ENCODE data around the gene TMEM235. TPM values are rescaled to one million over a fixed set of nuclear protein-coding genes. Genes with fewer than 3 reads are reported as not detected.

Gene TMEM235
- total and polyA plus RNA-seq, 11 donors: not detected

GRCh38 chr17:78208486-78208885 is 22.9 kb upstream of the TMEM235 start:
- Histone ChIP-seq H3K4me3 (no peak overlapping the region), H3K9me3 (no peaks in the 10 kb centered on the region), H3K27ac (no peak overlapping the region), H3K27me3 (no peaks in the 10 kb centered on the region), H3K4me1 (peaks cover 0 to 5% (median 0%) of the 10 kb centered on the region in 12 donors), H3K36me3 (peaks cover 0 to 22% (median 0%) of the 10 kb centered on the region in 9 donors)
- no peak for DNase-seq
- ATAC-seq: no peak
- intact Hi-C loops (cut with DNase I): no loop called here
- no peak for TF ChIP-seq CTCF (IDR thresholded peaks at IDR 0.05)
- WGBS, 4 donors: 74 to 90% (median 85%) methylated on average over 3 of the region's 3 CpGs

GRCh38 chr17:78210111-78210510 is 21.3 kb upstream of the TMEM235 start:
- TF ChIP-seq POLR2A (IDR thresholded peaks at IDR 0.05) (no peak), CTCF (IDR thresholded peaks at IDR 0.05) (no peak)
- 77 to 83% (median 81%) methylated on average over 10 of the region's 10 CpGs for WGBS, 4 donors
- H3K4me3 ChIP-seq: no peak overlapping the region
- no peaks in the 10 kb centered on the region for H3K9me3 ChIP-seq
- H3K36me3 ChIP-seq: peaks cover 0 to 11% (median 0%) of the 10 kb centered on the region in 9 donors
- no peak for DNase-seq
- no peak overlapping the region for H3K27ac ChIP-seq
- peaks cover 0 to 12% (median 6%) of the 10 kb centered on the region in 12 donors for H3K4me1 ChIP-seq
- intact Hi-C loops (cut with DNase I): loop anchor here in 1 of 10 donors (10.0 kb wide), 1 partner anchor 55 kb away; no protein-coding TSS in a partner anchor
- H3K27me3 ChIP-seq: no peaks in the 10 kb centered on the region
- no peak for ATAC-seq

GRCh38 chr17:78211032-78211431 is 20.4 kb upstream of the TMEM235 start:
- DNase-seq: no peak

More at GRCh38 chr17:78211032-78211431, 20.4 kb upstream of the TMEM235 start:
- H3K9me3 ChIP-seq: no peaks in the 10 kb centered on the region
- H3K27me3 ChIP-seq: no peaks in the 10 kb centered on the region
- TF ChIP-seq POLR2A (IDR thresholded peaks at IDR 0.05) (no peak), CTCF (IDR thresholded peaks at IDR 0.05) (no peak)
- H3K36me3 ChIP-seq: peaks cover 0 to 5% (median 0%) of the 10 kb centered on the region in 9 donors
- H3K4me1 ChIP-seq: peaks cover 0 to 12% (median 6%) of the 10 kb centered on the region in 12 donors
- intact Hi-C loops (cut with DNase I): loop anchor here in 1 of 10 donors (10.0 kb wide), 1 partner anchor 56 kb away; no protein-coding TSS in a partner anchor
- no peak for ATAC-seq
- 83 to 90% (median 87%) methylated on average over 11 of the region's 11 CpGs for WGBS, 4 donors
- no peak overlapping the region for H3K27ac ChIP-seq
- H3K4me3 ChIP-seq: no peak overlapping the region

Data from heart left ventricle (tissue), 16 donors.